GM21576 (cell line): ENCODE data around the gene TMEM163.
A peak's percentile ranks its signal among the peaks of the same experiment; 100 is the strongest.

Experiments
- ATAC-seq: cut with Tn5 transposase; IDR thresholded peaks from one replicate; pipeline ENCODE4 v1.9.1; 2021; ENCODE audit warnings: mild to moderate bottlenecking, moderate library complexity; ENCODE audit not compliant: unreplicated experiment

TMEM163 gene

DNA sequence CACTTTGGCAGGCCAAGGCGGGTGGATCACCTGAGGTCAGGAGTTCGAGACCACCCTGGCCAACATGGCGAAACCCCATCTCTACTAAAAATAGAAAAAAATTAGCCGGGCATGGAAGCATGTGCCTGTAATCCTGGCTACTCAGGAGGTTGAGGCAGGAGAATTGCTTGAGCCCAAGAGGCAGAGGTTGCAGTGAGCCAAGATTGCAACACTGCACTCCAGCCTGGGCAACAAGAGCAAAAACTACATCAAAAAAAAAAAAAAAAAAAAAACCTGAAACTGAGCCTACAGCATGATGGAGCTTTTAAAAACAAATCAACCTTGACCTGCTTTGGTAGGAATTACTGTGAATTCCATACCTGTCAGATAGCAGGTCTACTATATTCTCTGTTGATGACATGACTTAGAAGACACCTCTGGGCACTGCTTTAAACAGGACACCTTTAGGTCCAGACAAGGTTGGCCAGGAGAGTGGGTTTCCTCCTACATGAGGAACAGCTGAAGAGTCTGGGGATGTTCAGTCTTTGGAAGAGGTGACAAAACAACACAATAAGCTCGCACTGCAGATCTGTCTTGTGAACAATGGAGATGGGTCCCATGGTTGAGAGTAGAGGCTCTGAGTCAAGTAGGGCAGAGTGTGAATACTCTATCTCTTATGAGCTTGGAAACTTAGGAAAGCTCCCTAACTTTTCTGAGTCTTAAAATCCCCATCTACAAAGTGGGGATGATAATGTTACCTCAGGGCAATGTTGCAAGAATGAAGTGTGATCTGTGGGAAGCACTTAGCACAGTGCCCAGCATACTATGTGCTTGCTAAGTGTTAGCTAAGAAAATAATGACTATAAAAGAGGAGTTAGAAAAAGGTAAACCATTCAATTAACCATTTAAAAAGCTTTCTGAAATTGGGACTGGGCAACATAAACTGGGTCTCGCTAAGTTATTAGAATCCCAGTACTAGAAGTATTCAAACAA is 25.2 kb downstream of the TMEM163 start:
- ATAC-seq = no peak

DNA sequence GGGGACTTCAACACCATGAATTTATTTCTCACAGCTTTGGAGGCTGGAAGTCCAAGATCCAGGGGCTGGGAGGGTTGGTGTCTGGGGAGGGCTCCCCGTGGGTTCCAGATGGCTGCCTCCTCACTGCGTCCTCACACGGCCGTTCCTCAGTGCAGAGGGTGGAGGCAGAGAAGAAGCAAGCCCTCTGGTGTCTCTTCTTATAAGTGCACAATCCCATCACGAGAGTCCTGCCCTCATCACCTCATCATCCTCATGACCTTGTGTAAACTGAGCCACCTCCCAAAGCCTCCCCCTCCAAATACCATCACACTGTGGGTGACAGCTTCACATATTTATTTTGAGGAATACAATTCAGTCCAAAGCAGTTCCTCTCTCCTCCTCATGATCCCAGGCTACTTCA is 26.3 kb downstream of the TMEM163 start:
- peak; percentile 68 for ATAC-seq

DNA sequence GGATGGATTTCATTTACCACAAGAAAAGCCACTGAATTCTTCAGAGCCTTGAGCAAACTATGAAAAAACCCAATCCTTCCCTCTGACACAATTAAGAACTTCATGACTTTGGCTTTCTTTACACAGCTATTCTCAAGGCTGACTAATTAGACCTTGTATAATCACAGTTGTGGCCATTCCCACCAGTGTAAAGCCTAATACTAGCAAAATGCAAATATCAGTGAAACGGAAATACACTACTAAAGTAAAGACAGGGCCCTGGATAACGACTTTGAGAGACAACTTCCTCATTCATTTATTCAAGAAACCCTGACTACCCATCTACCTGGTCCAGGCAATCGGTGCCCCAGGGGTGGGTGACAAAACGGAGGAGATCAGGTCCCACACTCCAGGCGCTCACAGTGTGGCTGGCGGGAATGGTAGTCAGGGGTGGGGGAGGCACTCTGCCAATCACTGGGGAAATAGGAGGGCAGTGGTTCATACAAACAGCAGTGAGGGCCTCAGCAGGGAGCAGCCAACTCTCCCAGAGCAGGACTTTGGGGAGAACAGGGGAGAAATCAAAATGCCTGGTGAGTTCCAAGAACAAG is 28.1 kb downstream of the TMEM163 start:
- ATAC-seq = no peak

- no peak for ATAC-seq
Measured at GRCh38 chr2:134689315-134689714, 29.5 kb downstream of the TMEM163 start.

DNA sequence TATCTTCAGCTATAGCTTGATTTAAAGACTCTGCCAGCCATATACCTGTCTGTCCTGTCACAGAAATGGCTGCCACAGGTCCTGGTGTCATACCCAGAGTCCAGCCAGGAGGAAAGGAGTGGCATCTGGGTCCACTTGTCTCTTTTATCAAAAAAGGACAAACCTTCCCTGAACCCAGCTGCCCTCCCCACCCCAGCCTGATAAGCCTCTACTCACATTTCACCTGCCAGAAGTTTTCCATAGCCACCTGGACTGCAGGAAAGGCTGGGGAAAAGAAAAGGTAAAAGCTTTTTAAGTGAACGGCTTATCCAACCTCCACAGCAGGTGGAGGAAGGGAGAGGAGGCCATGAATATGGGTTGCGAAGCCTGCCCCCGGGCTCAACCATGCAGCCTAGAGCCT is 32.8 kb downstream of the TMEM163 start:
- ATAC-seq = no peak

- peak; percentile 76 for ATAC-seq
Measured at GRCh38 chr2:134683561-134684112, 35.2 kb downstream of the TMEM163 start.

DNA sequence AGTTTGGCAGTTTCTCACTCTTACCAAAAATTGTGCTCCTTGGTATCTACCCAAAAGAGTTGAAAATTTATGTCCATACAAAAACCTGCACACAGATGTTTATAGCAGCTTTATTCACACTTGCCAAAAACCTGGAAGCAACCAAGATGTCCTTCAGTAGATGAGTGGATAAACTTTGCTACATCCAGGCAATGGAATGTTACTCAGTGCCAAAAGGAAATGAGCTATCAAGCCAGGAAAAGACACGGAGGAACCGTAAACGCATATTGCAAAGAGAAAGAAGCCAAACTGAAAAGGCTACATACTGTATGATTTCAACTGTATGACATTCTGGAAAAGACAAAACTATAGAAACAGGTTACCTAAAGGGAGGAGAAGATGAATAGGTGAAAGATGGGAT is 36.1 kb downstream of the TMEM163 start:
- no peak for ATAC-seq

DNA sequence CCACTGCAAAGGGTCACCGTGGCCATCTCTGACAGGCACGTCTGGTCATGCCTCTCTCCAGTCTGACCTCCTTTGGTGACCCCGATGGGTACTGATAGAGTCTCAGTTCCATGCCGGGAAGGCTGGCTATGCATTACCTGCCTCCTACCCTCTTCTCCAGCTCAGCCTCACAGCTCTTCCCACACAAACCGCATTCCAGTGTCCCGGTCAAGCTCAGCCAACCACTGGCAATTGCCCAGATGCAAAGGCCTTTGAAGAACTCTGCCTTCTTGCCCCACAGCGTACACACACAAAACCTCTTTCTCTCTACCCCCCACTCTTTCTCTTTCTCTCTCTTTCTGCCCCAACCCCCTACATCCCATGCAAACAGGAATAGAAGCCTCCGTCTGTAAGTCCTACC is 37.6 kb downstream of the TMEM163 start:
- no peak for ATAC-seq

DNA sequence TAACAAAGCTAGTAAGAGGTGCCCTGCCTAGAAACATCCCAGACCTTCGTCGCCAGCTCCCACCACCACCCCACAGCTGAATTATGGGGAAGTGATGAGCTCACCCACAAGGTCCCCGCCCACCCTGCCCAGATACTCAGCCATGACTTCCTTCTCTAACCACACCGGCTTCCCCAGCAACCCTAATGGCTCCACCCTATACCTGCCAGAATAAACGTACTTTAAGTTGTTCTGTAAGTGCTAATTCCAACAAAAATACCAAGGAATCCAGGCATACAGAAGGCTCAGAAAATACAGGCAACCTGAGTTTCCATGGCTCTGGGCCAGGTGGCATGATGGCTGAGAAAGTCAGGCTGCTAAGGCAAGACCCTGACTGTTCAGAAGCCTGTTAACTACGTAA is 39.1 kb downstream of the TMEM163 start:
- ATAC-seq = no peak

DNA sequence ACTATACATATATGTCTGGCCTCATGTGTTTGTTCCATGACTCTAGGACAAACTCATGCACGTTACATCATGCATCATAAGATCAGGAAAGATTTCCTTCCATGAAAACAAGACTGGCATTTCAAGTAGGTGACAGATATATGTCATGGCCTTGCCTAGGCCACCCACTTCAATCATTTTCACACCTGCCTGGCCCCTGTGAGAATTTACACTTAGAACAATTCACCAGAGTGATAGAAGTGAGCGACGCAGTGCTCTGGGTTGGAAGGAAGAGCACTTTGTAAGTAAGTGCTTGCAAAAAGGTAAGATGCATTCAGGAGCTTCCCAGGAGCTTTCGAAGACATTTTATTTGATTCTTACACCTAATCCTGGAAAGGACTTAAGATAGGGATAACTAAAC is 39.5 kb downstream of the TMEM163 start:
- ATAC-seq = no peak

- no peak for ATAC-seq
Measured at GRCh38 chr2:134677856-134678756, 40.7 kb downstream of the TMEM163 start.

GRCh38 chr2:134676960-134677359 is 41.8 kb downstream of the TMEM163 start:
- no peak for ATAC-seq

DNA sequence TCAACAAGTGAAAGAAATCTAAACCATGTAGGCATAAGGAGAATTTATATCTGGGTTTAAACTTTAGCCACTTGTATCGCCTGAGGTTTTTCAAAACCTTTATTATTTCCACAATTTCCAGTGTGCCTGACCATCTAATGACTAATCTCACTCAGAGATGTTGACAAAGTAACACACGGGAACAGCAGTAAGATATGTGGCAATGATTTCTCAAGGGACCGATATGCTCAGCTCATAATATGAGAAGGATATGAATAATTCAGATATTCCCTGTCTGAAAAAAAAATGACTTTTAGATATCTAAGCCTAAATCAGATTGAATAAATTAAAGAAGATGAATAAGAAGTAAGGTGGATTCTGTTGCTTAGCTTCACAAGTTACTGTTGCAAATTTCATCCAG is 43.5 kb downstream of the TMEM163 start:
- ATAC-seq = no peak

DNA sequence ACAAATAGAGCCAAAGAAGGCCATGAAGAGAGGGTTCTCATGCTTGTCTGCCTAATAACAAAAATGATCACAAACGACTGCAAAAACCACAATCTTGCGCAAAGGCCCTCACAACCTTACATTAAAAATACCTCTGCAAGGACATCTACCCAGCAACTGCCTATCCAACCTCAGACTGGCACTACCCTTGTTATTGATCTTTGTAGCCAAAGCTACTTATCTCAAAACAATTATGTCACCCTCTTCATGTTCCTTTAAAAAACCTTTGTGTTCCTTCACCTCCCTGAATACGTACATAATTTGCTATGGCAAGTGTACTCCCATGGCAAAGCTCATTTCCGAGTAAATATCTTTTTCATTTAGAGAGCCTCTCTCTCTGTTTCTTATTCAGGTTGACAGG is 44.1 kb downstream of the TMEM163 start:
- no peak for ATAC-seq

DNA sequence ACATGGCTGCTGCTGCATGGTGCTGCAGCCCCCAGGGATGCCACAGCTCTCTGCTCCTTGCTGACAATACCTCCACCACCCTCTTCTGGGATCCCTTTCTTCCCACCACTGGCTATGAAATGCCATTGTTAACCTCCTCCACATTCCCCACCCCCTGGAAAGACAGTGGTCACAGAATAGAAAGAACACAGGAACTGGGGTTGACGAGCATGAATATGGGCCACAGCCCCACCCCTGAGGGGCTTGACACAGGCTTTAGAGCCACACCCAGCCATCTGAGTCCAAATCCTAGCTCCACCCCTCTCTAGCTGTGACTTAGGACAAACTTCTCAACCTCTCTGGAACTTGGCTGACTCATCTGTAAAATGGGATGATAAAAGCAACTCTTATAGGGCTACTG is 47.3 kb downstream of the TMEM163 start:
- ATAC-seq = no peak

GRCh38 chr2:134670955-134671354 is 47.8 kb downstream of the TMEM163 start:
- ATAC-seq = no peak

GRCh38 chr2:134669731-134670669 is 48.8 kb downstream of the TMEM163 start:
- no peak for ATAC-seq

DNA sequence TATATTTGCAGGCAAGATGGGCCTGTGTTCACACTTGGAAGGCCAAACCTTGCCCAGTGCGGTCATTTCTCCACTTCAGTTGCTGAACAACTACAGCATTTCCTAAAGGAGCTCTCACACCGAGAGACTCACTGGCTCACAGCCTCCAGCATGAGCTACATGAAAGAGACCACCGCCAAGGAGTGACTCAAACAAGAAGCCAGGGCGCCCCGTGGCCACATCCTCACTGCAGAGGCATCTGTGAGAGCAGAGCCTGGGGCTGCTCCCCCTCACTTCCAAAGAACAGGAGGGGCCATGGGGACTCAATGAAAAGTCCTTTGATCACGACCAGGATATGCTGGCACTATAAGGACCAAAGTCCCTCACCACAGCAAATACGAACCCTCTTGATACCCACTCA is 50.0 kb downstream of the TMEM163 start:
- ATAC-seq = peak; percentile 48

DNA sequence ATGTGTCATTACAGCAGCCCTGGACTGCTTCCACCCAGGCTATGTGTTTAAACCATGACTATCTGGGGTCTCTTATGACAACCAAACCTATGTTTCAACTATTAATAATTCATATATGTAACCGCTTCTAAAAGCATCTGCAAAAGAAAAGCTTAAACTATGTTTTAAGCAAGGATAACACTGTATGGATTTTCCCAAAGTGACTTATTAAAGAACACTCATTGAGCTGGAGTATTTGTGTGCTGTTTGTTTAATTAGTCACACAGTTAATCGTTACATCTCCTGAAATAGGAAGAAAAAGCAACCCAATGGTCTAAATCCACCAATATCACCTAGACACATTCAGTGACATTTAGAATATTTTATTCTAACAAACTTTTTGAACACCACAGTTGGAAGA is 51.3 kb downstream of the TMEM163 start:
- no peak for ATAC-seq

- ATAC-seq = no peak
Measured at GRCh38 chr2:134667081-134667480, 51.7 kb downstream of the TMEM163 start.
